HEK293T (cell line): Measurements from ENCODE around the gene C14orf180.

Experiments
- CTBP1 ChIP-seq: fragments of 450-650 bp; IDR thresholded peaks from 2 replicates; pipeline ENCODE4 v1.6.1; 2016; ENCODE audit warnings: borderline replicate concordance
- FOXK2 ChIP-seq: fragments of 450-650 bp; IDR thresholded peaks from 2 replicates; pipeline ENCODE4 v1.6.1; 2016; ENCODE audit warnings: mild to moderate bottlenecking
- HDGF ChIP-seq: fragments of 450-650 bp; IDR thresholded peaks from 2 replicates; pipeline ENCODE4 v1.6.1; 2017; ENCODE audit warnings: antibody characterized with exemption, borderline replicate concordance
- SP1 ChIP-seq: fragments of 450-650 bp; IDR thresholded peaks from 2 replicates; pipeline ENCODE4 v1.6.1; 2017

DNA sequence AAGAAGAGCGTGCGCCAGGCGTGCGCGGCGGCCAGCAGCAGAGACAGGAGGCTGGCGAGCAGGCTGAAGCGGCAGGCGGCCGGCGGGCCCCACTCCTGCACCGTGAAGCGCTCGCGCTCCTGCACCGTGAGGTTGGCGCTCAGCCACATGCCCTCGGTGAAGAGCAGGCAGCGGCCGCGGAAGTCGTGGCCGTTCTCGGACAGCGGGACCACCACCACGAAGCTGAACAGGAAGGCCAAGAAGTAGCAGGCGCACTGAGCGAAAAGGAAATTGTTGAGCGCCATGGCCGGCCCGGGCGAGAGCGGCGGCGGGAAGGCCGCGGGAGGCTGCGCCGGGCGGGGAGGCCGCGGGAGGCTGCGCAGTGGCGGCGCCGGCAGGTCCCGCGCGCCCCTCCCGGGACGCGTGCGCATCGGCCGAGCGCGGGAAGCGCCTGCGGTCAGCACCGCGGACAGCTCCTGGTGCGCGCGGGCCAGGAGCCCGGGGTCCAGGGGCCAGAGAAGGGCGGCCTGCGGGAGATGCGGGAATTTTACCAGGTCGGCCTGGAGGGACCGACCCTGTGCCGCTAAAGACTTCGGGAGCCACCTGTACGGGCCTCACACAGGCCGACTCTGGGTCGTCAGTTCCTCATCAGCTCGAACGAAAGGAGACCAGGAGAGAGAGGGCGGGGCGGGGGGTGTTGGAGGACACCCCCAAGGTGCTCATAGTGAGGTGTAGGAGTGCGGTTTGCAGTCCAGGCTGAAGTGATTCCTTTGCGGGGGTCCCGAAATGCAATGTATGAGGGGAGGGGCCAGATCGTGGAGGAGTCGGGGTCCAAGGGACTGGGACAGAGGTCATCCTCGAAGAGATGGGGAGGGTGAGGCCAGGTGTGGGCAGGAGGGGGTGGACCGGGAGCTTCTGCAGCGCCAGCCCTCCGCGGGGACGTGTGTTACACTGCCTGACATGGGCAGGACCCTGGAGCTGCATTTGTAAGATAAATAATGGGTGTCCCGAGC, 25.2 kb downstream of the C14orf180 start, which contains the start of gene TMEM179:
- no peak for TF ChIP-seq FOXK2
- TF ChIP-seq SP1: no peak
- TF ChIP-seq HDGF: no peak
- TF ChIP-seq CTBP1: no peak
